ENCODE measurements around the gene HOXB8. TPM values are rescaled to one million over a fixed set of nuclear protein-coding genes. Genes with fewer than 3 reads are reported as not detected.
A peak's percentile ranks its signal among the peaks of the same experiment; 100 is the strongest.

Gene HOXB8
- polyA plus RNA-seq, 10 donors = 0.29 to 2.9 (median 0.70) TPM

DNA sequence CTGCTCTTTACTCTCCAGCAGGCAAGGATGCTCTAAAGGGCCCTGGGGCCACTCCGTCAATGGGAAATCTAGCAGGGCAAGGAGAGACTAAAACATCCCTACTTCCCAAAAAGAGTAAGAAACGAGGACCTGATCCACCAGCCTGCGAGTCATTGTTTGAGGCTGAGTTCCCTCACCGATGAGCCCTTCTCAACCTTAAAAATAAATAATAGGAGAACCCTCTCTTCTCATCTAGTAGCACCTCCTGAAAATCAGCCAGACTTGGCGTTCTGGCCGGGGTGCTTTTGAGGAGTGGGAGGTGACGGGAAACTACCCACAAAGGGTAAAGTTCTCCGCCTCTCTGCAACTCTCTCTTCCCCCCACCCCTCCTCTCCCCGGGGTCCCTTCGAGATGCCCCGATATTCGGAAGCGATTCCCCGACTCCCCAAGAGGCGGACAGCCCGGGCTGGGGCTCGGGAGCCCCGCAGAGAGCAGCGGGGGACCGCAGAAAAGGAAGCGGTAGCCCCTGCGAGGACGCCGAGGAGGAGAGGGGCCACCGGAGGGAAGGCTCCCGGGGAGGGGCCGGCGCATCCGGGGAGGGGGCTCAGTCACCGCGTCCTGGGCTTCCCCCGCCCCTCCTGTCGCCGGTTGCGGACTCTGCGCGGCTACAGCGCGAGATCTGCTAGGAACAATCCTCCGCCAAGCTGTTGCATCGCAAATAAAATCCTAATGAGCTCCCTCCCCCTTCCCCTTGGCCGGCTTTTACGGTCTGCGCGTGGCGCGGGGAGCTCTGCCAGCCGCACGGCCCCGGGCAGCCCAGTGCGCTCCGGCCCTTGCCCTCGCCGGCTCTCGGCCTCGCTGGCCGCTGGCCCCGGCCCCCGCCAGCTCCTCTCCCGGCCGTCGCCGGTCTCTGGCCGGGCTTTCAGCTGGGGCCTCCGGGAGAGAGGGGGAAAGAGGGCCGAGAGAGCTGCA lies 9.7 kb upstream of the HOXB8 start:
- DNase-seq = peak in 1 of 3 donors; percentile 59

DNA sequence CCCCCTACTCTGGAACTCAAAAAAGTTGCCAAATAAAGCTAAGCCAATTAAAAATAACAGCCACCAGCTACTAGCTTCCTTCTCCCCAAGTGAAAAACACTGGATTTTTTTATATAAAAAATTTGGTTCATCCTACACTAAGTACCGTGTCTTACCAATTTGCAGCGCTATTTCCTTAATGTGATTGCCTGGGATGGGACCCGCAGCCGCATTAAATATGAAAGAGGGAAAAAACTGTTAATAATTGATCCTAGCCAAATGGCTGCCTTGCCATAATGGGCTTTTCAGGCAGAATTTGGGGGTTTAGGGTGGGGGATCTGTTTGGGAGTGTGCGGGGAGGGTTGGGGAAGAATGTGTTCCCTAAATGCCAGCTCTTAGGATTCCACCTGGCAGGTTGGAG lies 9.0 kb upstream of the HOXB8 start:
- DNase-seq = no peak

DNA sequence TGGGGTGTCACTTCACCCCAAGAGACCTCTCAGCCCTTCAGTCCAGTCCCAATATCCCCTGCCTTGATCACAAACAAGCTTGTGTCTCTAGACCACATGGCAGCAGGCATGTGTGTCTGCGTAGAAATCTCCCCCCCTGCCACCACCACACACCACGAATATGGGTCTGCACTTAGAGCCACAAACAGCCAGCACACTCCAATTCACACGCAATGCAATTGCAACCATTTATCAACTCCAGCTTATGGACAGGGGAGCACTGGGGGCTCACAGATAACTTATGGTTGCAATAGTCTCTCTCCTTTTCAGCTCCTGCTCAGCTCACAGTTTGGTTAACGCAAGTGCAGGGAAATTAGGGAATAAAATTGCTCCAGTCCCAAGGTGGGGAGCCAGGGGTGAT lies 8.5 kb upstream of the HOXB8 start:
- no peak for DNase-seq

DNA sequence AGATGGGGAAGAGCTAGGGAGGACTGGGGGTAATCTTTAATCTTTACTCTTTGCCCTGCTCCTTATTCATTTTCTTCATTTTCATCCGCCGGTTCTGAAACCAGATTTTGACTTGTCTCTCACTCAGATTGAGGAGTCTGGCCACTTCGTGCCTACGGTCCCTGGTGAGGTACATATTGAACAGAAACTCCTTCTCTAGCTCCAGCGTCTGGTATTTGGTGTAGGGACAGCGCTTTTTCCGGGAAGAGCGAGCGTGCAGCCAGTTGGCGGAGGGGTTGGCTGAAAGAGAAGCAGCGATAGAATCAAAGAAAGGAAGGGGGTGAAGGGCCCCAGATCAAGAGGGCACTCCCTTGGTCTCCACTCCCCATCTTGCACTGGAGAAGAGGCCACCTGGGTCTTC lies 7.8 kb upstream of the HOXB8 start:
- DNase-seq = no peak

DNA sequence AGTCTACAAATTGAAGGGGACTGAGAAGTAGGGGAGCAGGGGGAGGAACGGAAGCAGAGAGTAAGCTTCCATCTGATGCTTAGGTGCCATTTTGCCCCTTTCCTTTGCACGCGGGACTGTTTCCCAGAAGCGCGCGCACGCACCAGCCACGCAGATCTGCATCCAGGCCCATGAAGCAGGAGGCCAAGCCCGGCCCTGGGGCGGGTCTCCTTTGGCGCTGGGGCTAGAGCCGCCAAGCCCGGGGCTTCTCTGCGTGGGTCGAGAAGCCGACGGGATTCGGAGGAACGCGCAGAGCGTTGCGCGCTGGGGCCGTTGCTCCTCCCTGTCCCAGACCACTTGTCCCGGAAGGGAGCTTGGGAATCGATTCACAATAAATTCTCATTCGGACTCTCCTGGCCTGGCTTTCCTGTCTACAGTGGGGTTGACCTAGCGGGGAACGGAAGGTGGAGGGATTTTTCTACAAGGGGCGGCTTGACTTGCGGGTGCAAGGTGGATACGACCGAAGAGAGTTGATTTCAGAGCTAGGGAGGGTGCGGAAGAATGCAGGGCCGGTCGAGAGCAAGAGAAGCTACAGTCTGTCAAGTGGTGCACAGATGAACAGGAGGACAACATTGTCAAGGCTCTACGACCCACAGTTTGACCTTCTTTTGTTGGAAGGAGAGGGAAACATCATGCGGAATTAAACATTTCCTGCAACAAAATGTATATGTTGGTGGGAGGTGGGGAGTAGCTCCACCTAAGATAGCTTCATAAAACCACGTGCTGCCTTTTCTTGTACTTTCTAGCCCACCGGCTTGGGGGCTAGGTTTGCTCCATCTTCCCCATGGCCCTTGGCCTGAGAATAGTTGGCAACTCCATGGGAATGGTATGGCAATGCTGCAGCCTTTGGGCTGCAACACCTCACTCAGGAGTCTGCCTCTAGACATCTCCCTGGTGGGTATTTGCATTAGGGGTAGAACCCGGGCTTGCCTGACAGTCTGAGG lies 6.6 kb upstream of the HOXB8 start:
- DNase-seq = no peak

DNA sequence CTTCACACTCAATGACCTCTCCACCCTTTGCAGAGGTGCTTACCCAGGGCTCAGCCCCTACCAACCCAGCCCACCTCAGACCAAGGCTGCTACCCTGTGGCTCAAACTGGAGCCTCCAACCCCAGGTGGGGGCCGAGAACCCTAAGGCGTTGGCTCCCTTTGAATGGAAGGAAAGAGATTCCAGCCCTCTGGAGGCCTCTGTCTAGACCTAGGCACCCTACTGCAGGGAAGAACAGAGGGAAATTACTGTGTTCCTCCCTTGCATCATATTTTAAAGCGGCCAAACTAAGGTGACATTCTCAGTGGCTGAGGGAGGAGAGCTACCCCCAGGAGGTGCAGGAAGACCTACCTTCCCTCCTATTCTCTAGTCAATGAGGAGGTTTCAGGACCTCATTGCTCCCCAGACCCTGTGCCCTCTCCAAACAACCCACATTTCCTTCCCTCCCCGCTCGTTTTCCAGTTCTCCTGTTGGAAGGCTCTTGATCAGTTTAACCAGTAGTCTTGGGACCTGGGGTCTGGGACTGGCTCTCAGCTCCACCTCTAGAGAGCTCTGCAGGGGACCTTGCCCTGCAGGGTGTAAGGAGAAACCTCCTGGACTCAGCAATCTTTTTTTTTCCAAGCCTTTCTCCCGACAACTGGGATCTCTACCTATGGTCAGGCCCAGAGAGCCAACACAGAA lies 5.5 kb upstream of the HOXB8 start:
- no peak for DNase-seq

DNA sequence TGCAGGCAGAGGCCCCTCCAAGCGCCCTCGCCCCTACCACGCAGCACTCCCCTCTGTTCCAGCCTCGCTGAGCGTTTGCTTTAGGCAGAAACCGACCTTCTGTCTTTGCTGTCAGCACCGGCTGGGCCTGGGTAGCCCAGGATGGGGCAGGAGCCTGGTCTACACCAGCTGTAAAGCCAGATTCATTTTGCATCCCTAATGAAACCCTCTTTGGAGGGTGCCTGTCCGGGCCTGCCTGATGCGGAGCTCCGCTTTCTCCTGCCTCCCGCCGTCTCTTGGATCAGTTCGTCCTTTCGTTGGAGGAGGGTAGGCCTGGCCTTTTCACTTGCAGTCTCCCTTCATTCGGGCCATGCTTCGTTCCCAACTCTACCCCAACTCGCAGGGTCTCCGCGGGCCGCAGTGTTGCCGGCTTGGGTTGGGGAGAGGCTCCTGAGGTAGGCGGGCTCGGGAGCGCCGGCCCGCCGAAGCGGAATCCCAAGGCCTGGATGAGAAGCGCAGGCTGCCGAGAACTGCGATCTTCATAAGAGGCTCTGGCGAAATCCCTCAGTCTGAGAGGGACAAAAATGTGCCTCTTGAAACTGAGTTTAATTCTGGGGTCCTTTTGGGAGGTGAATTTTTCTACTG lies 4.8 kb upstream of the HOXB8 start:
- no peak for DNase-seq

DNA sequence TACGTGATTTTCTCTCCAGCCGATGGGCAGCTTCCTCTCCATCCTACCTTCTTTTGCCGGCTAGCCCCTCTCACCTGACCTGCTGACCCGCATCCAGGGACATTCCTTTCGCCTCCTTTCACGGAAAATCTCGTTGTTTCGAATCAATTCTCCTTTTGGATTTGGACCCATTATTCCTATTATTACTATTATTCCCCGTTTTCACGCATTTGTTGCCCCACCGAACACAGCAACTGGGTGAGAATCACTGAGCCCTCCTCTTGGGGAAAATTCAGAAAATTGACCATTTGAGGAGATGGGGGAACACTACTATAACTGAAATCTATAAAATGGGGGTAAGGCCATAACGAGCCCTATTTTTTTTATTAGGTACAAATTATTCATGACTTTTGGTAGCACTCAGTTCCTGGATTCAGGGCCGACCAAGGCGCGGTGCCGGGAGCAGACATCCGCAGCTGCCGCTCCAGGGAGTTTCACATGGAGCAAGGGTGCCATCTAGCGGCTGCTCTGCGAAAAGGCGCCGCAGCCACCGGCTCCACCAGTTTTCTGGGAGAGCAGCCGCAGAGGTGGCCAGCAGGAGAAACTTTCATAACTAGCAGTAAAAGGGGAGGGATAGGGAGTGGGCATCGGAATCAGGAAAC lies 3.3 kb upstream of the HOXB8 start:
- peak; percentile 80 to 93 (median 93) for DNase-seq

DNA sequence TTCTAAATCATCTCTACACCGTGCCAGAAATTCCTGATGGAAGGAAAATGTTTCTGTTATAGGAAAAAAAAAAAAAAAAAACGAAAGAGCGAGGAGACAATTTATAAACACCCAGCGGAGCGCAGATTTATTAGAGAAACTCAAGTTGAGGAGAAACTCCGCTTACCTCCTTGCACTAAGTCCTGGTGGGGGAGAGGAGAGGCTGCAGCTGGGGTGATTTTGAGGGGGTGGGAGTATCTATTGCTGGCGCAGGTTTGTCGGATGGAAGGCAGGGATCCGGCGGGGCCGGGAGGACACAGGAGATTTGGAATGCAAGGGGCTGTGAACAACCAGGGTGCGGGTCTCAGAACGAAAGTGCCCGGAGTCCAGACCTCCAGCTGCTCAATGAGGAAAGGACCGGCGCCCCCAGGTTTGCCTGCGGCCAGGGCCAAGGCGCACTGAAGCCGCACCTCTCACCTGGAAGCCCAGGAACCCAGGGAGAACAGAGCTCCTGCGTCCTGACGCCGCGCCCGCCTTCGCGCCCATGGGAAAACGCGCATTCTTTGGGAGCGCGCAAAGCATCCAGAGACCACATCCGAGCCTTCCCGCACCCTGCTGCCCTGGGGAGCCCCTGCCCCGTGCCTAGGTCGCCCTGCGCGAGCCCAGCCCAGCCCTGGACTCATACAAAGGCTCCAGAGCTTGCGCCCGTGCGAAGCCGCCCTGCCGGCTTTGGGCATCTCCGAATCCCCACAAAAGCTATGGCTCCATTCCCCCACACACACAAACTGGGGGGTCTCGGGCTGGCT lies 2.6 kb upstream of the HOXB8 start:
- DNase-seq = no peak

DNA sequence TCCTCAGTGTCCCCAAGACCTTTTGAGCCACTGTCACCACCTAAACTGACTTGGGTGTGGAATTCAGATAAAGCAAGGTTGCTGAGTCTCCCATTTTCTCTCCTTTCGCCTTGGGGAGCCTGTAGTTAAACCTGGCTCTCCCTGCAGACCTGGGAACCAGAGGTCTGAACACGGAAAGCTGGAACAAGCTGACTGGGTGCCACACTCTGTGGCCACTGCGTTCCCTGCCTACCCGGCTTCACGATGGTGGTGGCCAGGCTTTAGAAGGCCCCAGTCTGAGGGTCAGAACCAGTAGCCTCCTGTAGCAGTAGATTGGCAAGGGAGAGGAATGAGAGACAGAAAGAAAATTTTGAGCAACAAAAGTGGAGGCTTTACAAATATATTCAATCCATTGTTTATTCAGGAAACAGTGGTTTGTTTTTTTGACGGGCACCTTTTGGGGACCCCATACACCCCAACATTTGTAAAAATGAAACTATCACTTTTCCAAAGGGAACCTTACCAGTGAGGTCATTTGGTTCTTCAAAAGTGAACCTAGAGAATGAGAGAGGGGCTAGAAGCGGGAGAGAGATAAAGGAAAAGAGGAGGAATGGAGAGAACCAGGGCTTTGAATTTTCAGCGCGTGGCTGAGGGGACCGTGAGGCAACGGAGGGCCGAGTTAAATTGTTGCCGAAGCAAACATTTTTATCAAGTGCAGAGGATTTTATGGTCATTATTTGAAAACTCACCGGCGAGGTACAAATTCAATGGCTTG lies 1.8 kb upstream of the HOXB8 start:
- no peak for DNase-seq

DNA sequence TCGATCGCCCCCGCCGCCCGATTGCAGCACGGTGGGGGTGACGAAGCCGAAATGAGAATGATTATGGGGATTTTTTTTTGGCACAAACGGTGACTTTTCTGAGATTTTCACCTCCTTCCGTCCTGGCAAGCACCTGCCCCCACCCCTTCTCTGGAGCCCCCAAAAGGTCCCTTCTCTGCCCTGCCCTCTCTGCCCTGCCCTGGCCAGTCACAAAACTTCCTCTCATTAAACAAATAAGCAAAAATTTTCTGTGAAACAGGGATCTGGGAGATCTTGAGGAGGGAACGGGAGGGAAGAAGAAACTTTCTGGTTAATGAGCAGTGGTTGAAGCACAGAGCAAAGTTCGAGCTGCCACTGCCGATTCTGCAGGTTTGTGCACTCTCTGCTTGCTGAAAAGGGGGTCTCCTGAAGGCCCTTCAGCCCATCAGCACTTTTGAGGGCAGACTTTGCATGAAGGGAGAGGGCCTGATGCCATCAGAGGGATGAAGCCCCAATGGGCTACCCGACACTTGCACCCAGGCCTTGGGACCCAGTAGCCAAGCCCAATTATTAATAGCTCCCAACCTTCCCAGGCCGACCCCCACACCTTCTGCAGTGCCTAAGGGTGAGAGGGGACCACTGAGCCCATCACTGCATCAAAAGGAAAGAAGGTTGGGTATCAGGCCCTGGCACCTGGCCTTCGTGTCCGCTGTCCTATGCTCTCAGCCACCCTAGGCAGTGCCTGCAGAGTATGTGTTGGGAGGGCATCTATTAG lies 1.0 kb upstream of the HOXB8 start:
- DNase-seq = no peak

DNA sequence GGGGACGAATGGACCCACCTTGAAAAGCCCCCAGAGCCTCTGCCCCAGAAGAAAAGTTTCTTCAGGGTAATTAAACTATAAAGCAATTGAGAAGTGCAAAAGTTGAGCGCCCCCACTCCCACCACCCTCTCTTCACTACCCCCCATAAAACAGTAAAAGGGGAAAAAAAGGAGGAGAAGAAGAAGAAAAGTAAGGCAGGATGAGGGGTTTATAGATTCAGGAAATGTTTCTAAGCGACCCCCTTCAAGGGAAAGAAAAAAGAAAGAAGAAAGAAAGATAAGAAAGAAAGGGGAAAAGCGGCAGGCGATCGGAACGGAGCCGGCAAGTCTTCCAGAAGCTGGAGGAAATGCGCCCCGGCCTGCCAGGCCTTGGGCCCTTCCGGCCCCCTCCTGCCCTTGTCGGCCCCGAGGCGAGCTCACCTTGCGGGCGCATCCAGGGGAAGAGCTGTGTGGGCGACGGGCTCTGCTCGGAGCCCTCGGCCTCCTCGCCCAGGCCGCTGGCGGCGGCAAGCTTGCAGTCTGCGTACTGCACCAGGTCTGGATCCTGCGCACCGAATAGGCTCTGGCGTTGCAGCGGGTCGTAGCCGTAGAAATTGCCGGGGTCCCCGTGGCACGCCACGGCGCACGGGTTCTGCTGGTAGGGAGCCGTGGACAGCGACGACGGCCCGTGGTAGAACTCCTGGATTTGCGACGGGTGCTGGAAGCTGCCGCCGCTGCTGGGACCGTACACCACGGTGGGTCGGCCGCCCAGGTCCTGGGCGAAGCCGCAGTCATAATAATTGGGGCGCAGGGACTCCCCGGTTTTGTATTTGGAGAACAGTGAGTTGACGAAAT lies 1.0 kb downstream of the HOXB8 start:
- DNase-seq = peak in 1 of 3 donors; percentile 73

DNA sequence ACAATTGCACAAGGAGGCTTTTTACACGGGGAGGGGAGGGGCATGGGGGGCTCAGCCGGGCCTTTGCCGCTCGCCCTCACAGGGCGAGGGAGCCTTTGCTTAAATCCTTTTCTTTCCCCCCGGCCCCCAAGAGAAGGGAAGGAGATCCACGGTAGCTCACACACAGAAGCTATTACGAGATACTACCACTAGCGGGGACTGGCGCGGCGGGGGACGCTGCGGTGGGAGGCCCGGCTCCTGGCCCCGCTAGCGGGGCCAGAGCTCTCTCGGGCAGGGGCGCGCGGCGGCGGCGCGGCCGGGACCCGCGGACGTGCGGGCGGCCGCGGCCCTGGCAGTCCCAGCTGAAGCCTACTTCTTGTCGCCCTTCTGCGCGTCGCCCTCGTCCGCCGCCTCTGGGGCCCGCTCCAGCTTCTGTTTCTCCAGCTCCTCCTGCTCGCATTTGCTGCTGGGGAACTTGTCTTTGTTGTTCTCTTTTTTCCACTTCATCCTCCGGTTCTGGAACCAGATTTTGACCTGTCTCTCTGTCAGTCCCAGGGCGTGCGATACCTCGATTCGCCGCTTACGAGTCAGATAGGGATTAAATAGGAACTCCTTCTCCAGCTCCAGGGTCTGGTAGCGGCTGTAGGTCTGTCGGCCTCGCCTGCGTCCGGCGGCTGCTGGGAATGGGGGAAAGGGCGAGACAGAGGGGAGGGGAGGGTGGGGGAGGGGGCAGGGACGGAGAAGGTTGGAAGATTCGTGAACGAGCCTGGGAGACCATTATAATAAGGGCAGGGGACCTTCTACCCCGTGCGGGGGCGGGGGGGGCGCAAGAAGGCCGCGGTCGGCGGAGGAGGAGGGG lies 2.0 kb downstream of the HOXB8 start:
- DNase-seq = peak in 2 of 3 donors; percentile 37 to 67

DNA sequence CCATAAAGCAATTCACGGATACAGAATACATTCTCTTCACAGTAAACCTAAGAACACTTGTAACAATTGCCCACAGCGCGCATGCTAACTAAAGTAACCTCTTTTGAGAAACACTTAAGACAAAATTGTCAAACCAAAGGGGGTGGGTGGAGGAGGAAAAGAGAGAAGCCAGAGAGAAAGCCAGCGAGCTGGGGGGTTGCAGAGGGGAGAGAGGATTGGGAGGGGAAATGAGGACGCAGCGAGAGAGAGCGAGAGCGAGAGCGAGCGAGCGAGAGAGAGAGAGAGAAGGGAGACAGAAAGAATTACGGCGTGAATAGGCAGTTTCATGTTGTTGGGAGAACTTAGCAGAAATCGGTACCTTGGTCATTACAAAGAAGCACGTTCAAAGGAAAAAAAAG lies 2.6 kb downstream of the HOXB8 start:
- peak in 1 of 3 donors; percentile 33 for DNase-seq

DNA sequence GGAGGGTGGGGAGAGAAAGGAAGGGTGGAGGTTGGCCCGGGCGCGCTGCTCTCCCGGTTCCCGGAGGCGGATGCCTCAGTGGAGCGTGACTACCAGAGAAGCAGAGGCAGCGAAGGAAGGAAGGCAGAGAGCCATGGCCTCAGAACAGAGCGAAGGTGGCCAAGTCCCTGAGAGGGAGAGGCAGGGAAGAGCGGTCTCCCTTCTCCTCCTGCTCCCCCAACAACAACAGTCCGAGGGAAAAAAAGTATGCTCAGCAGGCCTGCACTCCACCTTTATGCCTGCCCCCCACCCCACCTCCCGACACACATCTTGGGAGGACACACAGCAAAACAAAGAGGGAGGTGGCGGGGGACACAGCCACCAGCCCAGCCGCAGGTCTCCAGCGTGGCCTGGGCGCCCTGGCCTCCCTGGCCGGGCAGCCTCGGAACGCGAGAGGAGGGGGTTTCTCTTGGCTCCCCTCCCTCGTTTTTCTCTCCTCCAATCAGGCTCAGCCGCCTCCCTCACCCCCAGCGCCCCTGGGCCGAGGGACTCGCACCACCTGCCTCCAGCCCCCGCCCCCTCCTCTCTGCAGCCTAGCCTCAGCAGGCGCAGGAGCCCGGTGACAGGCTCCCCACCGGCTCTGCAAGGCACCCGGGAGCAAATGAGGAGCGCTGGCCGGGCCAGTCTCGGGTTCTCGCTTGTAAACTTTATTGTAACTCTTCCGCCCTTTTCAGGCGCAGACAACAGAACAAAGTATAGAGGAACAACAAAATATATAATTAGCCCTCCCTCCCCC lies 3.2 kb downstream of the HOXB8 start:
- no peak for DNase-seq

DNA sequence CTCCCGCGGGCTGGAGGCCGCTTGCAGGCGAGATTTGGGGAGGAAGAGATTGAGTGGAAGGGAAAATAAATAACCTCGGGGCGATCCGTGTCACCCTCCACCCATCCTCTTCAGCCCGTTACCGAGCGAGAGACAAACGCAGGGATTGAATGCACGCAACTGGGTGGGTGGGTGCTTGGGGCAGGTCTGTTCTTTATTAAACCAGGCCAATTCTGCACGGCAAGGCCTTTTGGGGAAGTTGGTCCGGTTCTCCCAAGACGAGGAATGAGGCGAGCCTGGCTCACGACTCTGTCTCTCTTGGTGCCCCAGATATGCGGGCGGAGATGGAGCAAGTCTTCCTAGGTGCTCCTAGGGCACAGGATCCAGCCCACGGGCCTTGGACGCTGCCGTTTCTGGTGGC lies 3.9 kb downstream of the HOXB8 start:
- DNase-seq = no peak

All from muscle of back (tissue), 11 donors.